ENCODE results near the gene MYH9.
A peak's percentile ranks its signal among the peaks of the same experiment; 100 is the strongest.

MYH9 gene

DNA sequence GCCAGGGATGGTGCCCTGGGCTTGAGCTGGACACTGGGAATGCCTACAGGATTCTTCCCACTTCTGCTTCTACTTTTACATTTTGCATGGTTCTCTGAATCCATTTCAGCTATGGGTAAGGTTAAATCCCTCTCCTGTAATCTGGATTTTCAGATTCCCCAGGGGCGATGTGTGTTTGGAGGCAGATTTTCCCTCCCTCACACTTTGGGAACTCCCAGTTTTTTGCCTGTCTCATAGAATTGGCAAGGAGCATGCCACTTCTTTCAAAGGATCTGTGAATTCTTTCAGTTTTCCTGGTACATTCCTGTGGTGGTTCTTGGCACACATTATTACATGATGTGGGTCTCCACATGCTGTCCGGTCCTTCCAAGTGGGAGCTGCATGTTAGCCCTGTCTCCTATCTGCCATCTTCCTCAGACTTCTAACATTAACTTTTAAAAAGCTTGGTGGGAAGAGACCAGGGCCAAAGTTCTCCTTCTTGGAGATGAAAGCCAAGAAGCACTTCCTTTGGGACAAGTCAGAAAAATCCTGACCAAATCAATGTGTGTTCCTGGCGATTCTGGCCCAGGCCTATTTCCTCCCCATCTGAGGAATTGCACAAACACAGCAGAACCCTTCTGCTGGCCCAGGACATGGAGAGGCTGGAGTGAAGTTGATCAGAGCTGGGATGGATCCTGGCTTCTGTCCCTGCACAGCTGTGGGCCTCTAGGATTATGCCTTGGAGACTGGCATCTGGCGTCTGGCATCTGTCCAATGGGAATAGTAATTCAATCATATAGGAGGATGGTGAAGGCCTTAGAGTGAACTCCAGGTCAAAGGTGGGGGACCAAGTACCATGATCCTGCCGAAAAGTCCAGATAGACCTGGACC lies 143.0 kb downstream of the MYH9 start:
- no peak overlapping the region for H3K4me3 ChIP-seq (replicated peaks; ENCODE audit: low read depth, low read length)
- DNase-seq (ENCODE audit: extremely low read depth, low read depth) = no peak
- TF ChIP-seq, protein P1, sequence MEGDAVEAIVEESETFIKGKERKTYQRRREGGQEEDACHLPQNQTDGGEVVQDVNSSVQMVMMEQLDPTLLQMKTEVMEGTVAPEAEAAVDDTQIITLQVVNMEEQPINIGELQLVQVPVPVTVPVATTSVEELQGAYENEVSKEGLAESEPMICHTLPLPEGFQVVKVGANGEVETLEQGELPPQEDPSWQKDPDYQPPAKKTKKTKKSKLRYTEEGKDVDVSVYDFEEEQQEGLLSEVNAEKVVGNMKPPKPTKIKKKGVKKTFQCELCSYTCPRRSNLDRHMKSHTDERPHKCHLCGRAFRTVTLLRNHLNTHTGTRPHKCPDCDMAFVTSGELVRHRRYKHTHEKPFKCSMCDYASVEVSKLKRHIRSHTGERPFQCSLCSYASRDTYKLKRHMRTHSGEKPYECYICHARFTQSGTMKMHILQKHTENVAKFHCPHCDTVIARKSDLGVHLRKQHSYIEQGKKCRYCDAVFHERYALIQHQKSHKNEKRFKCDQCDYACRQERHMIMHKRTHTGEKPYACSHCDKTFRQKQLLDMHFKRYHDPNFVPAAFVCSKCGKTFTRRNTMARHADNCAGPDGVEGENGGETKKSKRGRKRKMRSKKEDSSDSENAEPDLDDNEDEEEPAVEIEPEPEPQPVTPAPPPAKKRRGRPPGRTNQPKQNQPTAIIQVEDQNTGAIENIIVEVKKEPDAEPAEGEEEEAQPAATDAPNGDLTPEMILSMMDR (IDR thresholded peaks at IDR 0.05; ENCODE audit: low read depth, low read length, missing control alignments) = no peak

DNA sequence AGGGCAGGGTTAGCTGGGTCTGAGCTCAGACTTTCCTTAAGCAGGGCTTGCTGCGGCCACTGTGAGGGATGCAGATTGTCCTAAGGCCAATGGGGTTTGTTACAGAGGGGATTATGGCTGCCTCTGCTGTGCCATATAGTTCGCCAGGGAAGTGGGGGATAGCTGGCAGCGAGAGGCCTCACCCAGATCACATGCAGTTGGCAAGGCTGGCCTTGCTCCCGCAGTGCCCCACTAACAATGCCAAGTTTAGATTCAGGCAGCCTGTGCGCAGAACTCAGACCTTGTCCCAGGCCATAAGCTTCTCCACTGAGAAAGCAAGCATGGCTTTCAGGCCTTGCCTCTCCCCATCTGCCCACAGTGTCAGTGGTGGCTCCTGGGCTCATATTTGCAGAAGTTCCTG lies 143.8 kb downstream of the MYH9 start:
- TF ChIP-seq, protein P1 (IDR thresholded peaks at IDR 0.05; ENCODE audit: low read depth, low read length, missing control alignments) = no peak
- H3K4me3 ChIP-seq (replicated peaks; ENCODE audit: low read depth, low read length) = no peak overlapping the region
- no peak for DNase-seq (ENCODE audit: extremely low read depth, low read depth)

DNA sequence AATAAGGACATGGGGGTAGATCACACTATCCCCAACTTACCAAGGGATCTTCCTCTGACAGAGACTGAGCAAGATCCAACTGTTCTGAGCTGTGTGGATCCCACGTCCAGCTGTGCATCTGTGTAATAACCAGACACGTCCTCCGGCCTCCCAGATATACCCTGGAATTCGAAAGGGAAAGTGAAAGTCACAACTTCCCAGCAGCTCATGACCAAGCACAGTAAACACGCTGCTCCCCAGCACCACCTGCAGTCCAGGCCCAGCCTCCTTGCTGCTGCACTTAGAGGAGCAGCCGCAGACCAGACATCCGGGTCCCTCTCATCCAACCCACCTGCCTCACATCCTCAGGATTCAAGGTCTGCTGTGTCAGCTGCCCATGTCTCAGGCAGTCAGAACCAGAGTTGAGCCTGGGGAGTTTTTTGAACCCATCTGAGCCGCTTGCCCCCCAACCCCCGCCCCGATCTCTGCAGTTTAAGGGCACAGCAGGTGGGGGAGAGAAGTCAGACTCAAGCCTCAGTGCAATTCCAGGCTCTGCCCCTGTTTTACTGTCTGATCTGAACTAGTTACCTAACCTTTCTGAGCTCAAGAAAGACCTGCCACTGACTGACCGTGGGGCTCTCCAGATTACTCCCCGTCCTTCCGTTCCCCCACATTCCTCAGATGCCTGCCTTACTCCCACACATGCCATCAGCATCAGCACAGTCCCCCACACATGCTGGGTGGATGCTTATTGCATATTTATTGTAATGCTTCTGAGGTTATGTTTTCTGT lies 148.2 kb downstream of the MYH9 start, which contains the start of gene APOL2:
Gene APOL2 (minus strand): TSS at position 127 of the 771 bp plus-strand sequence. CDS start 6,365 bp downstream, outside the sequence.
- TF ChIP-seq, protein P1 (IDR thresholded peaks at IDR 0.05; ENCODE audit: low read depth, low read length, missing control alignments) = peak; percentile 69
- DNase-seq (ENCODE audit: extremely low read depth, low read depth) = peak; percentile 83
- peak within 1 kb of the TSS; percentile 74 for H3K4me3 ChIP-seq (replicated peaks; ENCODE audit: low read depth, low read length)

DNA sequence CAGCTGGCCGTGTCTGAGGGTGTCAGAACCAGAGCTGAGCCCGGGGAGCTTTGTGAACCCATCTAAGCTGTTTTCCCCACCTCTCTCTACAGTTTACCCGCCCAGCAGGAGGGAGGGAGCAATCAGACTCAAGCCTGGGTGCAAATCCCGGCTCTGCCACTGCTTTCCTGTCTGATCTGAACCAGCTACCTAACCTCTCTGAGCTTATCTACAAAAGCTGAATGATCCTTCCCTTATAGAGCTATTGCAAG lies 148.7 kb downstream of the MYH9 start:
- no peak for DNase-seq (ENCODE audit: extremely low read depth, low read depth)
- H3K4me3 ChIP-seq (replicated peaks; ENCODE audit: low read depth, low read length) = peak overlapping the region; percentile 74
- TF ChIP-seq, protein P1 (IDR thresholded peaks at IDR 0.05; ENCODE audit: low read depth, low read length, missing control alignments) = no peak

DNA sequence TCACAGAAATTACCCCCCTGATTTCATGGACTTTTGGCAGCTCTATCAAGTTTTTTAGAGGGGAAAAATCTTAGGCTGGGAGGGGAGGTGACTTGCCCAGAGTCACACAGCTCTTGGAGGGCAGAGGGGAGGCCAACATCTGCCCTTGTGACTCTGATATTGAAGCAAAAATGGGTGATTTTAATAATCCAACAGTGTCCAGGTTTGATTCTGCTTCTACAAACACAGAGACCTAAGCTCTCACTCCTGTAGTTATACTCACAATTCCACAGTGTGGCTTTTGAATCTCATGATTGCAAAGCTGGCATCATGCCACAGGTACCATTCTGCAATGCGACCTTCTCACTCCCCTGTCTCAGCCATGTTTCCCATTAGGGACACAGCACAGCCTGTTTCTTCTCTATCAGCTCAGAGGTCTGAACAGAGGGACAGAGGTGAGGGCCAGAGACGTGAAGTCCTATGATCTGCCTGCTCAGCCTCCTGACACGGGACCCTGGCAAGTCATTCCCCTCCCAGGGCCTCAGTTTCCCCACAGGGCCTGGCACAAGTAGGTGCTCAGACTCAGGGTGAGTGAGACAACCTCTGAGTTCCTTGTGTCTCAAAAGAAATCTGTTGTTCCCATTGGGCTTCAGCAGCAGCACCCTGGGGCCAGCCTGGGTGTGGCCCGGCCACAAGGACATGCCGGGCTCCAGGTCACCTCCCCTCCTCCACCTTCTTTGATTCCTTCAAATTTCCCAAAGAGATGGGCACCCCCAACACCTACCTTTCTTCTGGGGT lies 149.2 kb downstream of the MYH9 start:
- H3K4me3 ChIP-seq (replicated peaks; ENCODE audit: low read depth, low read length) = peak overlapping the region; percentile 74
- DNase-seq (ENCODE audit: extremely low read depth, low read depth) = no peak
- TF ChIP-seq, protein P1 (IDR thresholded peaks at IDR 0.05; ENCODE audit: low read depth, low read length, missing control alignments) = no peak

DNA sequence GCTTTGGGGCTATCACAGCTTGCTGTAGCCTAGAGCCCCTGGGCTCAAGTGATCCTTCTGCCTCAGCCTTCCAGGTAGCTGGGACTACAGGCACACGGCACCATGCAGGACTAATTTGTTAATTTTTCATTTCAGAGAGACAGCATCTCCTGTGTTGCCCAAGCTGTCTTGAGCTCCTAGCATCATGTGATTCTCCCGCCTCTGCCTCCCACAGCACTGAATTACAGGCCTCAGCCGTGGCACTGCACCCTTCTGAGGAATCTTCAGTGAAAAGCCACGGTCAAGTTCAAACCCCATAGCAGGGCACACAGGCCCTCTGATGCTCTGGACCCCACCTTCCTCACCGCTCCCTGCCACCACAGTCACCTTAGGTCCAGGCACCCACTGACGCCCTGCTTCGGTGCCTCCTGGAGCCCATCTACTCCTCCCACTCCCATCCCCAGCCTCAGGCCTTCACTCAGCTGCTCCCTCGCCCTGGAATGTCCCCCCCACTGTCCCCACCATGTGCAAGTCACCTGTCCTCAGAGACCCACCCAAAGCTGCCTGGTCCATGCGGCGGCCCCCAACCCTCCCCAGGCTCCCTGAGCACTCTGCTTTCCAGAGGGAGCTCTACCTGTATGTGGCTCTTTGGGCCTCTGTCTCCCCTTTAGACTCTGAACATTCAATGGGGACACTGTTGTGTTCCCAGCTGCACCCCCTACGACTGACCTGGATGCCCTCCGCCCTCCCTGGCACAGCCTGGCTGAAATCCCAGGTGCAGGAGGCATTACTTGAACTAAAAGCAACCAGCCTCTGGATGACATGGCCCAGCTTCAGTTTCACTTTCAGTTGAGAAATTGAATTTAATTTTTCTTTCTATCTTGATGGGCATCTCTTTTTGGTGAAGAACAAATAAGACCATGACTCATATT lies 150.1 kb downstream of the MYH9 start:
- DNase-seq (ENCODE audit: extremely low read depth, low read depth) = no peak
- TF ChIP-seq, protein P1 (IDR thresholded peaks at IDR 0.05; ENCODE audit: low read depth, low read length, missing control alignments) = no peak
- H3K4me3 ChIP-seq (replicated peaks; ENCODE audit: low read depth, low read length) = peak overlapping the region; percentile 74
